Measurements from ENCODE around the gene GTF2A2.
"Not testable (repeated sequence)": the region's sequence is repeated elsewhere in the genome, so short reads cannot be mapped to it uniquely, and the experiment has no call there.

Gene GTF2A2, protein sequence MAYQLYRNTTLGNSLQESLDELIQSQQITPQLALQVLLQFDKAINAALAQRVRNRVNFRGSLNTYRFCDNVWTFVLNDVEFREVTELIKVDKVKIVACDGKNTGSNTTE

DNA sequence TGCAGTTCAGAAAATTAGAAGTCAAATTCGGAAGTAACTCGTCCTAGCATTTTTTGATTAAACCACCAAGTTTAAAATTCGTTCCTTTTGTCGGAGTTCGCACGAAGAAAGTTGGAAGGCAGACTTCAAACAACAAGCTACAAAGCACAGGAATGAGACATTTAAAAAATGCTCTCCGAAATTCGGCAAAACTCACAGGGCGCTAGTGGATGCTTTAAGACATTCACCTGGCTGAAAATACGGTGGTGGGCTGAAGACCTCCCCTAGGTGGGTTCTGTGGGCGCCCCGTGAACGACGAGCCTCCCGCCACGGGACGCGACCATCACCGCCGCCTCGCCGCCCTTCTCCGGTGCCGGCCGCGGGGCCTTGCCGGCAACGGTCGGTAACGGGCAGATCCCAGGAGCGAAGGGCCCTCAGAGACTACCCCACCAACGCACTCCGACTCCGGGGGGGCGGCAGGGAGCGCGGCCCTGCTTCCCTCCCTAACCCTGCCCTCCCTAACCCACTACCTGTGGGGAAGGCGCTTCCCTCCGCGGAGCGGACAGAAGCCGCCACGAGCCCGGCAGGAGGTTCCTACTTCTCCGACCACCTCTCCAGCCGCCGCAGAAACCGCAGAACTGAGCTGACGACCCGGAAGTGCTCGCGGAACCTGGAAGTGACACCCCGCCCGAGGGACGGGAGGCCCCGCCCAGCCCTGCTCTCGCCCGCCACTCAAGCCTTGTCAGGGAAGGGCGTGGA is at the start of gene GTF2A2:
Gene GTF2A2 (minus strand): TSS at position 619 of the 738 bp plus-strand sequence. CDS start 5,238 bp downstream, outside the sequence.
- peak; percentile 98 for DNase-seq

DNA sequence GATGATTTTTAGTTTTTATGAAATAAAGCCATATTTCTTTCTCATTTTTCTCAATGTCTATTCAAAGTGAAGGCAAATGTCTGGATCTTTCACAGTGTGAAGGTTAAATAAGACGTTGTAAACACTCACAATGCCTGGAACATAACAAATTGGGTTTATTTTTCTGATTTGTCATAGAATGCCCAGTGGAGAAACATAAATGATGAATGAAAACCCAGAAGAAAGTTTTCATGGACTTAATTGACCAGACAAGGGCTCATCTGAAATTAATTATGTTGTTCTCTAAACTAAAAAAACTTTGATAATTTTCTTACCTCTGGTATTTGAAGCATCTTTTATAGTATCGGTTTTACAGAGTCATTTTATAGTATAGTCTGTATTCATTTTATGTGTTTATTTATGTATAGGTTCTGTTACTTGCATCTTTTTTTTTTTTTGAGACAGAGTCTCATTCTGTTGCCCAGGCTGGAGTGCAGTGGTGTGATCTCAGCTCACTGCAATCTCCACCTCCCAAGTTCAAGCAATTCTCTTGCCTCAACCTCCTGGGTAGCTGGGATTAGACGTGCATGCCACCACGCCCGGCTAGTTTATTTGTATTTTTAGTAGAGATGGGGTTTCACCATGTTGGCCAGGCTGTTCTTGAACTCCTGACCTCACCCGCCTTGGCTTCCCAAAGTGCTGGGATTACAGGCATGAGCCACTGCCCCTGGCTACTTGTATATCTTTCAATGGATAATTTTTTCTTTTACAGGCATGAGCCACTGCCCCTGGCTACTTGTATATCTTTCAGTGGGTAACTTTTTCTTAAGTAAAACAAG is 46.9 kb upstream of the GTF2A2 start:
- no peak for DNase-seq

DNA sequence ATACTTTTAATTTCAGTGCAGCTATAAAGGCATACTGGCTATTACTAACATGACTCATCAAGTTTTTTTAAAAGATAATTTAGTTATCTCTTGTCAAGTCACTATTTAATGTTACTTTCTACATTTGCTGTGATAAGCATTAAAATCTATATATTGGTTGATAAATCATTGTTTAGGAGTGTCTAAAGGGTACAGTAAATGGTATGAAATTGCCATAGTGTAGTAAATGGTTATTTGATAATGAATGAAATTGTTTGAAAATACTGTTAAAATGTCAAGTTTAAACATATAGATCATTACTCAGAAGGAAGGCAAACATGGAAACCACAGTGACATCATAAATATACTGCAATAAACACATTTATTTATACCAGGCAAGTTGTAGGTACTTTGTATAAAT is 45.0 kb upstream of the GTF2A2 start:
- no peak for DNase-seq

DNA sequence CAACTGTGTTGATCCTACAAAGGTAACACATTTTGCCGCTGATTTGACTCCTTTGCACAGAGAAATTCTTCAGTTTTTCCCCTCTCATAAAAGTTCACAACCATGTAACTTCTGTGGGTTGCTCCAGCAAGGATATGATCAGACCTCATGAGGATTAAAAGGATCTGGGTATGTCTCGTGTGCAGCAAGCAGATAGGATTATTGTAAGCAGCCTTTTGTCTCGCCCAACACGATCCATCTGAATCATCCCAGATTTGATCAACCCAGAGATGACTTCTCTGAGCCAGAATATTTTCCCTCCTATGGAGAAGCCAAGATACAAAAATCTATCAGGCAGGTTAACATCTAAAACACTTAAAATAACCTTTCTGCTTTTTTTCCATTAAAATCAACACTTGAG is 44.6 kb upstream of the GTF2A2 start:
- DNase-seq: no peak

DNA sequence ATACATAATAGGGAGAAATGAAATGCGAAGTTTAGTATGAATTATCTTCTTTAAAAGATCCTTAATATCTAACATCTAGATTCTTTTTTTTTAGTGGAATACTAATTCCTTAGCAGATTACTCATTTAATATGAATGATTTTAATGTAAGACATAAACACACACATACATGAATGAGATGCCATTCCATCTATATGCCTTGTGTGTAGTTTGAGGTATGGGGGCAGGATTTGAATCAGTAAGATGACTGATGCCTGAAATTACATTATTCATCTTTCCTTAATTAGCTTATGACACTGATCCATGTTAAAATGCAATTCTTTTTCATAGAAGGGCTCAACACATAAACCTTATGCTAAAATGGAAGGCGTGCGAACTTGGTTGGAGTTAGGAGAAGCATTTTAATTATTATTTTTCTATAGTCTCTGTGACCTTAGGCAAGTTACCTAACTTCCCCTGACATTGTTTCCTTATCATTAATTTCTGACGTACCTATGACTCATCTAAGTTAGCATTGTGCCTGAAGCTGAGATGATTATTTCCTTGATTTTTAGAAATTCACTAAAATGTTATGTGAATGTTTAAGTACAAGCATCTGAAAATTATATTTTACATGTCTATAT is 42.6 kb upstream of the GTF2A2 start:
- DNase-seq: no peak

DNA sequence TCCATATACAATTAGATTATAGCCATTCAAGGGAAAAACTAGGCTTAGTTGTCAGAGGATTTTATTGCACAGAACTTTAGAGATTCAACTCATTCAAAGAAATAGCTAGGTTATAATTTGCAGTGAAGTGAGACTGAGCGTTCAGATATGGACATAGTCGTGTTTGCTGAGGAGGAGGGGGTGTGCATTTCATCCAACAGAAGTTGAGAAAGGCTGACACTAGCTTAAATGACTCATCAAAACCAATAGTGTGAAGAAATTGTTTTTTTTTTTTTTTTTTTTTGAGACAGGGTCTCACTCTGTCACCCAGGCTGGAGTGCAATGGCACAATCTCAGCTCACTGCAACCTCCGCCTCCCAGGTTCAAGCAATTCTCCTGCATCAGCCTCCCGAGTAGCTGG is 40.8 kb upstream of the GTF2A2 start:
- DNase-seq: not testable (repeated sequence)

DNA sequence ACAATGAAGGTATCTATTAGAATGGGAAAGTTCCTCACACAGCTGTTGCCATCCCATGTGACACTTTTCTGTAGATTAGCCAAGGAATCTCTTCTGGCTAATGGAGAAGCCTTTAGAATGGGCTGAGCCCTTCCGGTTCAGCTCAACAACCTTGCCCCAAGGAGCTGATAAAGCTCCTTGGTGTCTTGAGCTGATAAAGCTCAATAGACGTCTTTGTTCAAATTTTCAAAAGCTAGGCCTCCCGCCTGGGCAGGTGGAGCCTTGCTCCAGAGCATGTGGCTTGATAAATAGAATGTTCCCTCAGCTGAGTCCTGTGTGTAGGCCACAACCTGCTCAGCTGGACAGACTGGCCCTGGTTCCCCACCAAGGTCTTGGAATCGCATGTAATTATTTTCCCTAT is 39.0 kb upstream of the GTF2A2 start:
- peak; percentile 59 for DNase-seq

DNA sequence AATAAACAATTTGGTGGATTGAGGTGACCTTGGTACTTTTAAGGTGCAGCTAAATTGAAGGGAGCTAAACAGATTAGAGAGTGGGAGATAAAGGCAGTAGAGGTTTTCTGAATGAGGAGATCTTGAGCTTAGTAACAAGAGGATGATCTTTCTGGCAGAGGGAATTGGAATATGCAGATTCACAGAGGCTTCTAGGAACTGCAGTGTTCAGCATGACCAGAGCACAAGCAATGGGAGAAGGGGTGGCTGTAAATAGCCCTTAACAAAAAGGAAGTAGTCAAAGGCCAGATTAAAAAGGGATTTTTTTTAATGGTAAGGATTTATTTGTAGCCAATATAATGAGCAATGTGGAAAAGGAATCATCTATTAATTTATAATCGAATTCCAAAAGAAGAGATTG is 37.5 kb upstream of the GTF2A2 start:
- DNase-seq: no peak

DNA sequence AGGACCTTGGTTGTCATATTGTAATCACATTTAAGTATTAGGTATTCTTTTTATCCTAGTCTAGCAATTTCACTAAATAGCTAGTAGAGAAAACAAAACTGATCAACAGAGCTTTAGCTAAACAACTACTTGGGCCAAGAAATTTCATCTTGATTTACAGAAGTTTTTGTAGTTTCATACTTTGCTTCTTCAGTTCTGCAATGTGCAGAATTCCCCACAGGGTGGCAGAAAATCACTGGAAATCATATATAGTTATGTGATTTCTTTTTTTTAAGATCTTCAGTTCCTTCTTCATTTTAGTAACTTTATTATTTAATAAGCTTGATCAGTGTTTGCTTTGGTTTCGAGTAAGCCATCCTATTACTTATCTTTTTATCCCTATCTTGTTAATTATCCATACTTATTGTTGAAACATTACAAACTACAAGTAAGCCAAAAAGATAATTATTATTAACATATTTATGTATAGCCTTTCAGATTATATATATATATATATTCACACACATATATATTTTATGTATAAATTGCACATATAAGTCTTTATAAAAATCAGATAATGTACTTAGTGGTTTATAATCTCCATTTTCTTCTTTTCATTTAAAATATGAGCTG is 34.0 kb upstream of the GTF2A2 start:
- DNase-seq: no peak

DNA sequence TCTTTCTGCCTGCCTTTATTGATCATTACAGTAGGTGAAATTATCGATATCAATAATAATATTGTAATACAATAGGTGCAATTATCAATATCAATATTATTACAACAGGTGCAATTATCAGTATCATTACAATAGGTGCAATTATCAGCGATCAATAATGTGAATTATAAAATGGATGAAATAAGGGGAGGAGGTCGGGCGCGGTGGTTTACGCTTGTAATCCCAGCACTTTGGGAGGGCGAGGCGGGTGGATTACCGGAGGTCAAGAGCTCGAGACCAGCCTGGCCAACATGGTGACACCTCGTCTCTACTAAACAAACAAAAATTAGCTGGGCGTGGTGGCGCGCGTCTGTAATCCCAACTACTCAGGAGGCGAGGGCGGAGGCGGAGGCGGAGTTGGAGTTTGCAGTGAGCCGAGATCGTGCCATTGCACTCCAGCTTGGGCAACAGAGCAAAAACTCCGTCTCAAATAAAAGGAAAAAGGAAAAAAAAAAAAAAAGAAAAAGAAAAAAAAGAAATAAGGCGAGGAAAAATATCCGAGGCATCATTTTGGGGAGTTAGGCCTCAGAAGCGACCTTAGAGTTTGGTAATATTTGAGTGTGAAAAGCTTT is 32.4 kb upstream of the GTF2A2 start:
- DNase-seq: peak; percentile 87

DNA sequence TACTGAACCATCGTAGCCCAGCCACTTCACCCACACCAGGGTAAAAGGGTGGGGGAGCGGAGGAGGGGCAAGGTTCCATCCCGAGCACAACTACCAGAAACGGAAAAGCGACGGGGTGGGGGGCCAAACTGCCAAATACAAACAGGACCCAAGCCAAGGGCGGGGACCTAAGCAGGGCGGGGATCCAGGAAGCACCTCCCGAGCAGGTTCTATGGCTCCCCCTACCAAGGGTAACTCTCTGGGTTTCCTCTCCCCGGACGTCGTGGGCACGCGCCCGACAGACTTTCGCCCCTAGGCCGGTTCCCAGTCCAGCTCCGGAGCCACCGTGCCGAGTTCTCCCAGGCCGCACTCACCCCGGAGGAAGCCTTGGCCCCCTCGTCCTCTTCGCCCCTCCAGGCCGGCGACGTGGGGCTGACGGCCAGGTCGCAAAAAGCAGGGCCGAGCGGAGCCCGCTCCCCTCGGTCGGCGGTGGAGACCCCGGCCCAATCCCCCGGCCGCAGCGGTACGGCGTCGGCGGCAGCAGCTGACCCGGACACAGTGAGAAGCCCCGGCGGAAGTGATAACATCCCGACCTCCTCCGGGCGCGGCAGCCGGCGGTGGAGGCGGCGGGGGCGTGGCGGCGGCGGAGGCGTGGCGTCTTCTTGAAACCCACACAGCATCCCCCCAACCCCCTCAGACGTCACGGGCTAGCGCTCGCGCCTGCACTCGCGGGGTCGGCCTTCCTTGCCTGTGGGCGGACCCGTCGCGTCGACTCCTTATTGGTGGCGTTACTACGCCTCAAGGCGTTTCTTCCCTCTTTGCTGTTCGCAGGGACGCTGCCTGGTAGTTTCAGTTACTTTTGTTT is 31.7 kb upstream of the GTF2A2 start, which contains the start of gene BNIP2:
Gene BNIP2 (minus strand): TSS at position 539 of the 844 bp plus-strand sequence. CDS start 6,863 bp downstream, outside the sequence.
- peak; percentile 100 for DNase-seq

DNA sequence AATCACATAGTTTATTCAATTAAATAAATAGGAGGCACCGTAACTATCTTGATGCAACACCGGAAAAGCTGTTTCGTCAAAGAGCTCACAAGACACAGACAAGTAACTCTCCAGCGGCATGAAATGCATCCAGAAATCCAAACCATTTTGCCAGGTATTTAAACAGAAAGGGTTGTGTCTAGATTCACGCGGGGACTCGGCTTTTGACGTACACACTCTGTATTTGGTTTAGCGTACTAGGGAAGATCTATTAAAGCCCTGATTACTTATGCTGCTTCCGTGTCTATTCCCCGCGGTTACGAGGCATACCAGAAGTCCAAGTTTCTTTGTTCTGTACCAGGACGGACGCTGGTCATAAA is 31.1 kb upstream of the GTF2A2 start:
- DNase-seq: no peak

DNA sequence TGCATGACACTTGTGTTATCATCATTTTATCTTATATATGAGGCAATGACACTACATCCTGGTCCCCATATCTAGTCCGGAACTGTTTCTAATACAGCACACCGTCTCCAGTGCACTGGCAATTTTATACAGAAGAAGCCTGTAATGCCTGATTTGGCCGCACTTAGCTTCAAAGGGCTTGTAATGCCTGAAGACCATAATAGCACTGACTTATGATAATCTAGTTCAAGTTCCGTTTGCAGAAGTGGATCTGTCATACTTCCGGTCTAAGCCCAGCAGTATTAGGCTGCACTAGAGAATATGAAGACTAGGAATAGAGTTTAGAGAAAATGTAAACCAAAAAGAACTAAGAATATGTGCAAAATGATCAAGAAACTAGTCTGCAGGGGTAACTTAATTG is 30.5 kb upstream of the GTF2A2 start:
- no peak for DNase-seq

DNA sequence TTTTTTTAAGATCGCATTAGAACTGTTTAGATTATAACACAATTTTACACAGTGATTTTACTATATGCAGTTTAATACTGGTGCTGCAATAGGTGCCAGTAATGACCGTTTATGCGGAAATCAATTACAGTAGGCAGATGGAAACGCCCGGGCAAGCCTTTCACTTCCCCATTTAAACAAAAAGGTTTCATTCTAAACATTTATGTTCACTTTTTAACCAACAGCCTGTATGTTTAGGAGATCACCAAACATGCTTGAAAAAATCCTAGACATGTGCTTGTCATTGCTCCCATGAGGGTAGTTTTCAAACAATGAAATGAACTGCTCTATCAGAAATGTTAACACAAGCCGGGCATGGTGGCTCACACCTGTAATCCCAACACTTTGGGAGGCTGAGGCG is 29.1 kb upstream of the GTF2A2 start:
- no peak for DNase-seq

DNA sequence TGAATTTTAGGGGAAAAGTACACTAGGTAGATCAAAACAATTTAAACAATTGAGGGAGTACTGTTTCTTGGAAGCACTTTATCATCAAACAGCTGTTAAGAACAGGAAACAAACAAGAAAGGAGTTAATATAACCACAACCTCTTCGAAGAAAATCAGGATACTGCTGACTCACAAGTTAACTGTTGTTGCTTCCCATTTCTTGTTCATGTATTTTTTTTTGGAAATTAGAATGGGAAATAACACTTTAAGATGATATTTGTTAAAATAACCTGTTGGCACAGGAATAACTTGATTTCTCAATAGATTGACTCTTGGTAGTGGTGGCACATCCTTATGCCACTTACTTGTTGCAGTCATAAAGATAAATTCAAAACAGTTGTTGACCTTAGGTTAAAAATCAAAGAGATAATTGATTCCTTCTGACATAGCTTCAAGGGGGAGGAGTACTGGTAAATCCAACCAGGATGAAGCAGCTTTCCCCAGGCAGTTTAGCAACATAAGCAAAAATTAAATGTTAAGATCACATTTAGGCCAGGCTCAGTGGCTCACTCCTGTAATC is 28.5 kb upstream of the GTF2A2 start:
- DNase-seq: no peak

DNA sequence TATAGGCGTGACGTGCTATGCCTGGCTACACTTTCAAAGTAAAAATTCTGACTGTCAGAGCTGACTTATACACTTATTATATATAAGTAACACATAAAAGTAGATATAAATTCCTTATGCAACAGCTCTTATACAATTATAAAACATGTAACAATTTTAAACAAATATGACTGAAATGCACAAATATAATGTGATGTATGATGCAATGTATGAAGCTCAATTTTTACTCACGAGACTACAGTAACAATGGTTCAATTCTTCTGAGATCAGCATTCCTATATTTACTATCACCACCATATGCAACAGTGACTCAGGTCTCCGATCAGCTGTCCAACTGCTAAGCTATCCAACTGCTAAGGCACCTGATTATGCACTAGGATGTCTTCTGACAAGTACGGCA is 23.6 kb upstream of the GTF2A2 start:
- DNase-seq: no peak

DNA sequence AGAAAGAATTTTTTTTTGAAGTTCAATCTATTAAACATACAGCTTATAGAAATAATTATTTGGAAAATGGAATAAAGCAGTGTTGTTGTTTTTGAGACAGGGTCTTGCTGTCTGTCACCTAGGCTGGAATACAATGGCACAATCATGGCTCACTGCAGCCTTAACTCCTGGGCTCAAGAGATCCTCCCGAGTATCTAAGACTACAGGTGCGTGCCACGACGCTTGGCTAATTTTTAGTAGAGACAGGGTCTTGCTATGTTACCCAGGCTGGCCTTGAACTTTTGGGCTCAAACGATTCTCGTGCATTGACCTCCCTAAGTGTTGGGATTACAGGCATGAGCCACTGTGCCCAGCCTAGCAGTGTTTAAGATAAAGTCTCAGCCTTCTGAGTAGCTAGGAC is 23.0 kb upstream of the GTF2A2 start:
- DNase-seq: no peak

DNA sequence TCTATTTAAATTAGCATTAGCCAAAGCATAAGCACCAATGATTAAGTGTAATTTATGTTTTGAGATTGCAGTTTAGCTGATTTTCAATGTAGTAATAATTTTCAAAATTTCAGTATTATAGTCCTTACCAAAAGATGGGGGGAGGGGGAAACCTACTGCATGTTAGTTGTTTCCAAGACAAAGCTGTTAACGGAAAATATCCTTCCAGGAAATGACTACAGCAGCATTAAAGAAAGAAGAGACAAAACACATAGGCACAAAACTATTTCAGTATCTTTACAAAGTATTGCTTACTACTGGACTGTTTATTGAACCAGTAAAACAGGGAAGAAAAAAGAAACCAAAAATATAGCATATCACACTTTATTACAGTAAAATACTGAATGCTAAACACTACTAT is 21.3 kb upstream of the GTF2A2 start:
- no peak for DNase-seq

DNA sequence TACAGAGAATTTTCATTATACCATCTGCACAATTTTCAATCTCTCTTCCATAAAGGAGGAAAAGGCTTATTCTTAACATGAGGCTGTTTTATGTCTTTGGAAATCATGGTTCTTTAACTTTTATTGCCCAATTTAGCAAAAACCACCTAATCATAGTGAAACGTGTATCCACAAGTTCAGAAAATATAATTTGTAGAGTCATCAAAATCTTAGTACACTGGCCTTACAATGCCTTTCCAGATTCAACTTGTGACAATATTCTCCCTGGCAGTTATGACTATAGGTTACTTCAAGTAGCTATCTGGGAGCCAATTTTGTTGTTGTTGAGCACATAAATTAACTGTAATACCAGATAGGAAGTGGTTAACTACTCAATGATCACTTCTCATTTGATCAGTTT is 20.9 kb upstream of the GTF2A2 start:
- DNase-seq: no peak

DNA sequence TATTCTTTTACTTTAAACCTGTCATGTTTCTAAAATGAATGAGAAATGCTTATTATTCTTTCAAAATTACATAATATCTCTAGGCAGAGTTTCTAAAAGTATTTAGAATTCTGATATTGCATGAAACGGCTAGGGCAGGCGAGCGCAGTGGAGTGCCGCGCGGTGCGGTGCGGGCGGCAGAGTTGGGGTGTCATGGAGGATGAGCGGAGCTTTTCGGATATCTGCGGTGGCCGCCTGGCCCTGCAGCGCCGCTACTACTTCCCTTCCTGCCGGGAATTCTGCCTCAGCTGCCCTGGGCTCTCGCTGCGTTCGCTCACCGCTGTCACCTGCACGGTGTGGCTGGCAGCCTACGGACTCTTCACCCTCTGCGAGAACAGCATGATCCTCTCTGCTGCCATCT is 19.2 kb upstream of the GTF2A2 start:
- DNase-seq: no peak

DNA sequence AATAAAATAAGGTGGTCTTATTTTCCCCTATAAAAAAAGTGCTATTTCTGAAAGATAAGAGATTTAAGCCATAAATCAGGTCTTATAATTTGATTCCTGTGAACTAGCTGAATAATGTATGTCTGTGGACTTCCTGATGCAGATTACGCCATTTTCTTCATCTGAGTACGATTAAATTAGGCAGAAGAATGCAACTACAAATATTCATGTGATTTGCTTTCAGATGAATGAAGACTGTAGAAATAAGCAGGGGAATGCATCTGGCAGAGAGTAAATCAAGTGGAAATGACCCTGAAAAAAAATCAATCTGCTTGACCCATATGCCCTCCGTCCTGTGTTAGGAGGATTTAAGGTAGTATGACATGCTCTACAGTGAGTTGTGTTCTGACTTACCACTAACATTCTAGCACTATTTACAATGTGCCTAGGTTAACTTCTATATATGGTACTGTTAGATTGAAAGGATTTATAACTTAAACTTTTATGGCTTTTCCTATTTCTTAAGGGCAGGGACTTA is 17.1 kb upstream of the GTF2A2 start:
- DNase-seq: no peak

Data from islet precursor cell (in vitro differentiated cells).